Astrocyte (in vitro differentiated cells and primary cell): Measurements from ENCODE around the gene C1orf21.

ENCODE experiments used
- CTCF ChIP-seq: IDR thresholded peaks from 2 replicates; pipeline ENCODE4 v1.5.1; 2011; ENCODE audit warnings: low read depth, mild to moderate bottlenecking, inconsistent platforms, low read length, moderate library complexity; ENCODE audit not compliant: insufficient read depth
- EZH2 ChIP-seq: IDR thresholded peaks from 2 replicates; pipeline ENCODE4 v1.6.1; 2012; ENCODE audit warnings: mild to moderate bottlenecking, low read length, inconsistent platforms; ENCODE audit not compliant: insufficient read depth

GRCh38 chr1:184409011-184409410 is 22.2 kb downstream of the C1orf21 start:
- TF ChIP-seq CTCF, result no peak
- TF ChIP-seq EZH2, result no peak
